ENCODE measurements around the gene ZFHX2. TPM values are rescaled to one million over a fixed set of nuclear protein-coding genes. Genes with fewer than 3 reads are reported as not detected.

ZFHX2 gene
- total and polyA plus RNA-seq, 2 of the 4 experiments (the other 2 are of a cell fraction): 0.18 to 0.53 TPM

GRCh38 chr14:23536494-23536893, 15.1 kb downstream of the ZFHX2 start:
- H2AK5ac ChIP-seq (ENCODE audit: low read depth, low read length): no peak overlapping the region
- H3K36me3 ChIP-seq (ENCODE audit: control insufficient read depth, insufficient read depth, low read length): no peaks in the 10 kb centered on the region
- H2BK5ac ChIP-seq (ENCODE audit: low read depth, low read length, poor library complexity, severe bottlenecking): no peak overlapping the region
- no peak overlapping the region for H4K91ac ChIP-seq (ENCODE audit: insufficient read depth, low read depth, low read length)
- H3K9me1 ChIP-seq (ENCODE audit: insufficient read depth, low read length): no peaks in the 10 kb centered on the region
- no peaks in the 10 kb centered on the region for H3K9me3 ChIP-seq (ENCODE audit: control insufficient read depth, insufficient read depth, low read length)
- no peak overlapping the region for H2BK20ac ChIP-seq (ENCODE audit: low read depth, low read length)
- intact Hi-C loops (cut with micrococcal nuclease): no loop called here
- H3K27me3 ChIP-seq (ENCODE audit: control insufficient read depth, insufficient read depth, low read length): no peaks in the 10 kb centered on the region
- WGBS, 2 experiments (ENCODE audit: extremely low coverage in 2 of 2, insufficient read length in 1 of 2): no CpG with 5 or more reads among the region's 2 CpGs
- ATAC-seq (ENCODE audit: low read depth) (no peak), DNase-seq (no peak)
- H3K4me2 ChIP-seq (ENCODE audit: low read depth, low read length): no peak overlapping the region
- no peaks in the 10 kb centered on the region; the same call in 1 of the 2 replicates for H4K20me1 ChIP-seq (ENCODE audit: insufficient read depth, low read length)
- no peaks in the 10 kb centered on the region for H3K79me1 ChIP-seq (ENCODE audit: low read depth in 1 of 2, low read length in 2 of 2)
- no peak overlapping the region for H2BK15ac ChIP-seq (ENCODE audit: low read depth, low read length)
- ChIA-PET CTCF (no interaction called here), POLR2A (ENCODE audit: unreplicated experiment) (no interaction called here)
- H3K18ac ChIP-seq (ENCODE audit: low read depth, low read length): no peak overlapping the region
- no peak overlapping the region for H2AFZ ChIP-seq (replicated peaks; ENCODE audit: low read length, poor library complexity)
- no peak overlapping the region for H3K9ac ChIP-seq (ENCODE audit: low read depth, low read length)
- in situ Hi-C loops (cut with MboI; ENCODE audit: low sequenced_read_pairs): no loop called here
- no peak overlapping the region for H2AK9ac ChIP-seq (replicated peaks; ENCODE audit: low read depth, low read length, poor library complexity)
- no peak overlapping the region for H3K23ac ChIP-seq (ENCODE audit: low read depth, low read length)
- H3K4me1 ChIP-seq (ENCODE audit: control insufficient read depth, insufficient read depth, low read length): peaks cover 6% of the 10 kb centered on the region
- no TSS peak for BruUV-seq (replicated peaks)
- no peak for TF ChIP-seq BHLHE40 (IDR thresholded peaks at IDR 0.05; ENCODE audit: low read depth, low read length)
- no peak for TF ChIP-seq MAFK (IDR thresholded peaks at IDR 0.05; ENCODE audit: low read depth, low read length)
- no peak for TF ChIP-seq ELK1 (IDR thresholded peaks at IDR 0.05; ENCODE audit: borderline replicate concordance, low read depth, low read length)
- no peak for TF ChIP-seq RCOR1 (IDR thresholded peaks at IDR 0.05; ENCODE audit: insufficient replicate concordance, low read length)
- TF ChIP-seq MAZ (IDR thresholded peaks at IDR 0.05; ENCODE audit: borderline replicate concordance, low read depth, low read length): no peak
- TF ChIP-seq NFE2L2 (IDR thresholded peaks at IDR 0.05; ENCODE audit: low read depth, low read length): no peak
- no peak for TF ChIP-seq RFX5 (IDR thresholded peaks at IDR 0.05; ENCODE audit: low read depth, low read length)
- no peak for TF ChIP-seq POLR2A (IDR thresholded peaks at IDR 0.05; ENCODE audit: low read depth, low read length)
- TF ChIP-seq CEBPB (IDR thresholded peaks at IDR 0.05; ENCODE audit: low read depth, low read length): no peak
- no peak for TF ChIP-seq CTCF (conservative IDR thresholded peaks at IDR 0.05; ENCODE audit: low read depth, low read length)
- TF ChIP-seq SMC3 (IDR thresholded peaks at IDR 0.05; ENCODE audit: low read depth, low read length): no peak
- TF ChIP-seq CHD1 (IDR thresholded peaks at IDR 0.05; ENCODE audit: low read depth, low read length): no peak
- TF ChIP-seq FOS (IDR thresholded peaks at IDR 0.05; ENCODE audit: low read depth, low read length): no peak
- no peak for TF ChIP-seq MXI1 (IDR thresholded peaks at IDR 0.05; ENCODE audit: borderline replicate concordance, low read depth, low read length)
- no peak for TF ChIP-seq RAD21 (IDR thresholded peaks at IDR 0.05; ENCODE audit: low read length)
- TF ChIP-seq USF2 (IDR thresholded peaks at IDR 0.05; ENCODE audit: low read depth, low read length): no peak
- H3K4ac ChIP-seq (ENCODE audit: low read depth, low read length): no peak overlapping the region
- H3K14ac ChIP-seq (replicated peaks; ENCODE audit: low read depth, low read length): no peak overlapping the region
- dilution Hi-C loops (cut with HindIII; ENCODE audit: low sequenced_read_pairs, unreplicated experiment): no loop called here
- no peak overlapping the region for H3K56ac ChIP-seq (ENCODE audit: extremely low read depth, insufficient read depth, low read length)
- H3K27ac ChIP-seq (ENCODE audit: insufficient read depth, low read length): no peak overlapping the region
- H4K5ac ChIP-seq (ENCODE audit: low read depth, low read length): no peak overlapping the region
- no peak overlapping the region for H3K4me3 ChIP-seq (ENCODE audit: insufficient read depth, low read depth, low read length)
- H2BK120ac ChIP-seq (ENCODE audit: low read depth, low read length): no peak overlapping the region
- no peak overlapping the region for H4K8ac ChIP-seq (ENCODE audit: low read depth in 2 of 2, low read length in 2 of 2)
